Right lobe of liver (tissue), 4 donors: Measurements from ENCODE around the gene IRF9.

Experiments used
- POLR2A ChIP-seq: fragments of 450-650 bp; IDR thresholded peaks from one replicate; pipeline ENCODE4 v1.6.1; 2017; ENCODE audit warnings: antibody characterized with exemption, mild to moderate bottlenecking
- TF ChIP-seq, protein P1 (sequence below), 4 donors: fragments of 200-600 bp in 3 of 4; fragments of 450-650 bp in 1 of 4; IDR thresholded peaks; one replicate each; pipeline versions ENCODE4 v1.5.1 to v1.8.0; 2016 to 2022; ENCODE audit warnings: antibody characterized with exemption in 4 of 4, mild to moderate bottlenecking in 2 of 4
- donor health status: DM: no; HTN: no; CAD: no.
- donor health status: DM: no; HTN: no; CAD: no.
- donor health status: DM: no; HTN: yes; CAD: no.

DNA sequence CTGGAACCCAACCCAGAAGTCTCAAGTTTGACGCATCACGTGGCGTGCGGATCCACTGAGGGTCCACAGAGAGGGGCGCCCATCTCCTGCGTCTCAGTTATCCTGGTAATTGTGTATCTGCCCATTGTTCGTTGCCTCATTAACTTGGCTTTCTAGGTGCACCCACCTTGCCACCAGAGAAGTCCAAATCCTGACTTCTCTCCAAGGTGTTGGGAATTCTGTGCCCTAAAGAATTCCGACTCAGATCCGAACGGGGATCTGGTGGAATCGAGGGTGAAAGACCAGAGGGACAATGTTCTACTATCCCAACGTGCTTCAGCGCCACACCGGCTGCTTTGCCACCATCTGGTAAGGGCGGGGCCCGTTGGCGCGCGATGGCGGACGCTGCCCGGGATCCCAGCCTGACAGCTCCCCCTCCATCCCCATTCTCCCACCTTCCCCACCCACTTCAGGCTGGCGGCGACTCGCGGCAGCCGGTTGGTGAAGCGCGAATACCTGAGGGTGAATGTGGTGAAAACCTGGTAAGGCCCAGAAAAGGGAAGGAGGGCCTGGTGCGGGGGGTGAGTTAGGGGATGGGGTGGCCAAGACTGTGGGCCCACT is 11.3 kb downstream of the IRF9 start:
- no peak for TF ChIP-seq POLR2A
- TF ChIP-seq, protein P1, sequence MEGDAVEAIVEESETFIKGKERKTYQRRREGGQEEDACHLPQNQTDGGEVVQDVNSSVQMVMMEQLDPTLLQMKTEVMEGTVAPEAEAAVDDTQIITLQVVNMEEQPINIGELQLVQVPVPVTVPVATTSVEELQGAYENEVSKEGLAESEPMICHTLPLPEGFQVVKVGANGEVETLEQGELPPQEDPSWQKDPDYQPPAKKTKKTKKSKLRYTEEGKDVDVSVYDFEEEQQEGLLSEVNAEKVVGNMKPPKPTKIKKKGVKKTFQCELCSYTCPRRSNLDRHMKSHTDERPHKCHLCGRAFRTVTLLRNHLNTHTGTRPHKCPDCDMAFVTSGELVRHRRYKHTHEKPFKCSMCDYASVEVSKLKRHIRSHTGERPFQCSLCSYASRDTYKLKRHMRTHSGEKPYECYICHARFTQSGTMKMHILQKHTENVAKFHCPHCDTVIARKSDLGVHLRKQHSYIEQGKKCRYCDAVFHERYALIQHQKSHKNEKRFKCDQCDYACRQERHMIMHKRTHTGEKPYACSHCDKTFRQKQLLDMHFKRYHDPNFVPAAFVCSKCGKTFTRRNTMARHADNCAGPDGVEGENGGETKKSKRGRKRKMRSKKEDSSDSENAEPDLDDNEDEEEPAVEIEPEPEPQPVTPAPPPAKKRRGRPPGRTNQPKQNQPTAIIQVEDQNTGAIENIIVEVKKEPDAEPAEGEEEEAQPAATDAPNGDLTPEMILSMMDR (IDR thresholded peaks at IDR 0.05): no peak
